ENCODE measurements around the gene LIPJ. TPM values are rescaled to one million over a fixed set of nuclear protein-coding genes. Genes with fewer than 3 reads are reported as not detected.

LIPJ gene
- total and polyA plus RNA-seq, 2 of the 13 experiments (the other 11 are each of a cell fraction or from before 2014, with no cell fraction given), result not detected

DNA sequence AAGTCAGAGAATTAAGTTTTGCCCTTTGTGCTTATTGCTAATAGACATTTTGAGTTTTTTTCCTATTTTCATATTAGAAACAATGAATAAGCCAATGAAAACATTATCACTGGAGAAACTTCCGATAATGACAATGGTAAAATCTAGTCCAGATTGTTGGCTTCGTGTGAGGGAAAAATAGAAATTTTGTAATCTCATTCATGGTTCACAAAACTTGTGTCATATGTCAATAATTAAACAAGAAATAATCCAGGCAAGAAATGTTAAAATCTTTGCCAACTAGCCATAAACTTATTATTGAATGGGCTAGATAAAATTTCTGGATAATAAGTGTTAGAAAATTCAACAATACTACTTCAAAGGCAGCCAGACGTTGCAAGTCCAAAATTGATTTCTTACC lies 40.1 kb upstream of the LIPJ start:
- no peak overlapping the region for H3K4me3 ChIP-seq (replicated peaks in 1 of 3; ENCODE audit: insufficient read depth in 1 of 3, low read depth in 2 of 3, low read length in 3 of 3)
- no peak overlapping the region for H3K4me2 ChIP-seq (ENCODE audit: low read depth, low read length)
- intact Hi-C loops (cut with micrococcal nuclease; ENCODE audit: unreplicated experiment), result no loop called here
- no peak for DNase-seq (ENCODE audit: low spot score)
- in situ Hi-C loops (cut with HindIII; ENCODE audit: extremely low pct_ligation_motif_present, low pct_unique_long_range_greater_than_20kb), result no loop called here
- no TSS peak for BruUV-seq (replicated peaks)
- no peaks in the 10 kb centered on the region for H3K9me3 ChIP-seq (ENCODE audit: low read length)
- no peak overlapping the region for H3K9ac ChIP-seq (ENCODE audit: insufficient read depth, low read depth, low read length)
- ATAC-seq, result no peak
- POLR2A ChIA-PET, result no interaction called here
- no peaks in the 10 kb centered on the region for H3K79me2 ChIP-seq (ENCODE audit: insufficient read depth, low read length)
- CTCF ChIA-PET (ENCODE audit: low intra/inter-chr PET ratio, low total read pairs), result no interaction called here
- no peaks in the 10 kb centered on the region for H3K4me1 ChIP-seq (ENCODE audit: insufficient read depth, low read length)
- FAIRE-seq, result no peak
- 0% methylated on average over 3 of the region's 3 CpGs for WGBS (ENCODE audit: low lambda C conversion rate)
- no peaks in the 10 kb centered on the region for H3K27me3 ChIP-seq (ENCODE audit: control insufficient read depth in 1 of 2, insufficient read depth in 2 of 2, low read length in 2 of 2)
- H3K36me3 ChIP-seq (replicated peaks in 1 of 2; ENCODE audit: control insufficient read depth in 1 of 2, insufficient read depth in 2 of 2, low read length in 2 of 2), result no peaks in the 10 kb centered on the region
- no peak overlapping the region for H3K27ac ChIP-seq (ENCODE audit: extremely low read length, insufficient read depth, low read length)
- no peak overlapping the region for H2AFZ ChIP-seq (ENCODE audit: low read length)
- no peaks in the 10 kb centered on the region for H4K20me1 ChIP-seq (ENCODE audit: insufficient read depth, low read length)
- TF ChIP-seq SCMH1 (CRISPR knock-in tag; IDR thresholded peaks at IDR 0.05; ENCODE audit: borderline replicate concordance) (no peak), ZNF720 (CRISPR knock-in tag; IDR thresholded peaks at IDR 0.05) (no peak), ZSCAN9 (CRISPR knock-in tag; IDR thresholded peaks at IDR 0.05; ENCODE audit: borderline replicate concordance) (no peak), ZNF205 (CRISPR knock-in tag; IDR thresholded peaks at IDR 0.05) (no peak), PPARG (CRISPR knock-in tag; conservative IDR thresholded peaks at IDR 0.05) (no peak), ZNF841 (CRISPR knock-in tag; IDR thresholded peaks at IDR 0.05; ENCODE audit: borderline replicate concordance) (no peak), ZSCAN29 (CRISPR knock-in tag; conservative IDR thresholded peaks at IDR 0.05) (no peak), ZNF224 (CRISPR knock-in tag; IDR thresholded peaks at IDR 0.05) (no peak), CHCHD3 (CRISPR knock-in tag; IDR thresholded peaks at IDR 0.05) (no peak), ZNF749 (CRISPR knock-in tag; IDR thresholded peaks at IDR 0.05; ENCODE audit: borderline replicate concordance) (no peak), CBFB (CRISPR knock-in tag; IDR thresholded peaks at IDR 0.05) (no peak), ZNF879 (CRISPR knock-in tag; IDR thresholded peaks at IDR 0.05) (no peak), ERF (CRISPR knock-in tag; IDR thresholded peaks at IDR 0.05) (no peak)
- TF ChIP-seq, protein P1, sequence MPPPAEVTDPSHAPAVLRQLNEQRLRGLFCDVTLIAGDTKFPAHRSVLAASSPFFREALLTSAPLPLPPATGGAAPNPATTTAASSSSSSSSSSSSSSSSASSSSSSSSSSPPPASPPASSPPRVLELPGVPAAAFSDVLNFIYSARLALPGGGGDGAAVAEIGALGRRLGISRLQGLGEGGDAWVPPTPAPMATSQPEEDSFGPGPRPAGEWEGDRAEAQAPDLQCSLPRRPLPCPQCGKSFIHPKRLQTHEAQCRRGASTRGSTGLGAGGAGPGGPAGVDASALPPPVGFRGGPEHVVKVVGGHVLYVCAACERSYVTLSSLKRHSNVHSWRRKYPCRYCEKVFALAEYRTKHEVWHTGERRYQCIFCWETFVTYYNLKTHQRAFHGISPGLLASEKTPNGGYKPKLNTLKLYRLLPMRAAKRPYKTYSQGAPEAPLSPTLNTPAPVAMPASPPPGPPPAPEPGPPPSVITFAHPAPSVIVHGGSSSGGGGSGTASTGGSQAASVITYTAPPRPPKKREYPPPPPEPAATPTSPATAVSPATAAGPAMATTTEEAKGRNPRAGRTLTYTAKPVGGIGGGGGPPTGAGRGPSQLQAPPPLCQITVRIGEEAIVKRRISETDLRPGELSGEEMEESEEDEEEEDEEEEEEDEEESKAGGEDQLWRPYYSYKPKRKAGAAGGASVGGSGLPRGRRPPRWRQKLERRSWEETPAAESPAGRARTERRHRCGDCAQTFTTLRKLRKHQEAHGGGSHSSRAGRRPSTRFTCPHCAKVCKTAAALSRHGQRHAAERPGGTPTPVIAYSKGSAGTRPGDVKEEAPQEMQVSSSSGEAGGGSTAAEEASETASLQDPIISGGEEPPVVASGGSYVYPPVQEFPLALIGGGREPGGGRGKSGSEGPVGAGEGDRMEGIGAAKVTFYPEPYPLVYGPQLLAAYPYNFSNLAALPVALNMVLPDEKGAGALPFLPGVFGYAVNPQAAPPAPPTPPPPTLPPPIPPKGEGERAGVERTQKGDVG (CRISPR knock-in tag; IDR thresholded peaks at IDR 0.05; ENCODE audit: borderline replicate concordance), result no peak
- TF ChIP-seq, protein P2, sequence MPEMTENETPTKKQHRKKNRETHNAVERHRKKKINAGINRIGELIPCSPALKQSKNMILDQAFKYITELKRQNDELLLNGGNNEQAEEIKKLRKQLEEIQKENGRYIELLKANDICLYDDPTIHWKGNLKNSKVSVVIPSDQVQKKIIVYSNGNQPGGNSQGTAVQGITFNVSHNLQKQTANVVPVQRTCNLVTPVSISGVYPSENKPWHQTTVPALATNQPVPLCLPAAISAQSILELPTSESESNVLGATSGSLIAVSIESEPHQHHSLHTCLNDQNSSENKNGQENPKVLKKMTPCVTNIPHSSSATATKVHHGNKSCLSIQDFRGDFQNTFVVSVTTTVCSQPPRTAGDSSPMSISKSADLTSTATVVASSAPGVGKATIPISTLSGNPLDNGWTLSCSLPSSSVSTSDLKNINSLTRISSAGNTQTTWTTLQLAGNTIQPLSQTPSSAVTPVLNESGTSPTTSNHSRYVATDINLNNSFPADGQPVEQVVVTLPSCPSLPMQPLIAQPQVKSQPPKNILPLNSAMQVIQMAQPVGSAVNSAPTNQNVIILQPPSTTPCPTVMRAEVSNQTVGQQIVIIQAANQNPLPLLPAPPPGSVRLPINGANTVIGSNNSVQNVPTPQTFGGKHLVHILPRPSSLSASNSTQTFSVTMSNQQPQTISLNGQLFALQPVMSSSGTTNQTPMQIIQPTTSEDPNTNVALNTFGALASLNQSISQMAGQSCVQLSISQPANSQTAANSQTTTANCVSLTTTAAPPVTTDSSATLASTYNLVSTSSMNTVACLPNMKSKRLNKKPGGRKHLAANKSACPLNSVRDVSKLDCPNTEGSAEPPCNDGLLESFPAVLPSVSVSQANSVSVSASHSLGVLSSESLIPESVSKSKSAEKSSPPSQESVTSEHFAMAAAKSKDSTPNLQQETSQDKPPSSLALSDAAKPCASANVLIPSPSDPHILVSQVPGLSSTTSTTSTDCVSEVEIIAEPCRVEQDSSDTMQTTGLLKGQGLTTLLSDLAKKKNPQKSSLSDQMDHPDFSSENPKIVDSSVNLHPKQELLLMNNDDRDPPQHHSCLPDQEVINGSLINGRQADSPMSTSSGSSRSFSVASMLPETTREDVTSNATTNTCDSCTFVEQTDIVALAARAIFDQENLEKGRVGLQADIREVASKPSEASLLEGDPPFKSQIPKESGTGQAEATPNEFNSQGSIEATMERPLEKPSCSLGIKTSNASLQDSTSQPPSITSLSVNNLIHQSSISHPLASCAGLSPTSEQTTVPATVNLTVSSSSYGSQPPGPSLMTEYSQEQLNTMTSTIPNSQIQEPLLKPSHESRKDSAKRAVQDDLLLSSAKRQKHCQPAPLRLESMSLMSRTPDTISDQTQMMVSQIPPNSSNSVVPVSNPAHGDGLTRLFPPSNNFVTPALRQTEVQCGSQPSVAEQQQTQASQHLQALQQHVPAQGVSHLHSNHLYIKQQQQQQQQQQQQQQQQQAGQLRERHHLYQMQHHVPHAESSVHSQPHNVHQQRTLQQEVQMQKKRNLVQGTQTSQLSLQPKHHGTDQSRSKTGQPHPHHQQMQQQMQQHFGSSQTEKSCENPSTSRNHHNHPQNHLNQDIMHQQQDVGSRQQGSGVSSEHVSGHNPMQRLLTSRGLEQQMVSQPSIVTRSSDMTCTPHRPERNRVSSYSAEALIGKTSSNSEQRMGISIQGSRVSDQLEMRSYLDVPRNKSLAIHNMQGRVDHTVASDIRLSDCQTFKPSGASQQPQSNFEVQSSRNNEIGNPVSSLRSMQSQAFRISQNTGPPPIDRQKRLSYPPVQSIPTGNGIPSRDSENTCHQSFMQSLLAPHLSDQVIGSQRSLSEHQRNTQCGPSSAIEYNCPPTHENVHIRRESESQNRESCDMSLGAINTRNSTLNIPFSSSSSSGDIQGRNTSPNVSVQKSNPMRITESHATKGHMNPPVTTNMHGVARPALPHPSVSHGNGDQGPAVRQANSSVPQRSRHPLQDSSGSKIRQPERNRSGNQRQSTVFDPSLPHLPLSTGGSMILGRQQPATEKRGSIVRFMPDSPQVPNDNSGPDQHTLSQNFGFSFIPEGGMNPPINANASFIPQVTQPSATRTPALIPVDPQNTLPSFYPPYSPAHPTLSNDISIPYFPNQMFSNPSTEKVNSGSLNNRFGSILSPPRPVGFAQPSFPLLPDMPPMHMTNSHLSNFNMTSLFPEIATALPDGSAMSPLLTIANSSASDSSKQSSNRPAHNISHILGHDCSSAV (CRISPR knock-in tag; IDR thresholded peaks at IDR 0.05; ENCODE audit: borderline replicate concordance), result no peak
